Endothelial cell of umbilical vein (primary cell): ENCODE results near the gene FGR. TPM values are rescaled to one million over a fixed set of nuclear protein-coding genes. Genes with fewer than 3 reads are reported as not detected.
"Not testable (repeated sequence)": the region's sequence is repeated elsewhere in the genome, so short reads cannot be mapped to it uniquely, and the experiment has no call there.

ENCODE experiments used
- BruUV-seq: library from RNA; stranded (reverse); fragments of 400-500 nt; replicated peaks from 2 replicates; lab custom pipeline; 2021; lab: Mats Ljungman, UMichigan
- CTCF ChIA-PET: fragments of 300-600, 350-600 bp; sonication (Branson Sonifier 250); formaldehyde crosslinking; loops from one replicate; lab custom pipeline; 2021; ENCODE audit warnings: antibody characterized with exemption, inconsistent platforms; lab: Charles Lee
- POLR2A ChIA-PET: fragments of 300-600, 350-600 bp; sonication (Branson Sonifier 250); formaldehyde crosslinking; loops from one replicate; lab custom pipeline; 2021; ENCODE audit warnings: antibody characterized with exemption, inconsistent platforms; lab: Charles Lee
- DNase-seq: peaks from one replicate; pipeline ENCODE4 v3.0.0-alpha.2; 2011; ENCODE audit warnings: low read depth, low spot score
- FAIRE-seq: peaks from 2 replicates; lab custom pipeline; 2011; peaks lifted over from hg19 to GRCh38; lab: Jason Lieb, UNC
- H2AFZ ChIP-seq: 2 replicates; pipeline ENCODE4 v1.6.0; 2012; ENCODE audit warnings: low read depth, low read length, control low read depth, inconsistent platforms
- H3K27ac ChIP-seq: 2 replicates; pipeline ENCODE4 v1.5.1; 2011; ENCODE audit warnings: low read depth, mild to moderate bottlenecking, control low read depth, low read length, moderate library complexity; ENCODE audit not compliant: insufficient read depth
- H3K27me3 ChIP-seq, 2 experiments: 2 replicates each; pipeline versions ENCODE4 v1.6.0 to v1.6.1; 2011; ENCODE audit warnings: low read length in 2 of 2, mixed read lengths in 1 of 2; ENCODE audit not compliant: control insufficient read depth in 2 of 2, insufficient read depth in 2 of 2
- H3K36me3 ChIP-seq, 2 experiments: 2 replicates in 1 of 2; 3 replicates in 1 of 2; pipeline ENCODE4 v1.5.1; 2011; ENCODE audit warnings: low read length in 2 of 2, mild to moderate bottlenecking in 1 of 2, moderate library complexity in 1 of 2; ENCODE audit not compliant: control insufficient read depth in 2 of 2, insufficient read depth in 2 of 2; ENCODE audit errors: extremely low read depth in 1 of 2
- H3K4me1 ChIP-seq: 3 replicates; pipeline ENCODE4 v1.5.1; 2011; ENCODE audit warnings: mild to moderate bottlenecking, low read length; ENCODE audit not compliant: control insufficient read depth, insufficient read depth; ENCODE audit errors: extremely low read depth
- H3K4me2 ChIP-seq: 2 replicates; pipeline ENCODE4 v1.6.1; 2011; ENCODE audit warnings: low read length, control low read depth, mixed read lengths; ENCODE audit not compliant: insufficient read depth
- H3K4me3 ChIP-seq, 3 experiments: fragments of 200-600 bp in 1 of 3; sonication (generic), shearing (Covaris generic) in 1 of 3; replicated peaks in 1 of 3; 2 replicates each; pipeline ENCODE4 v1.5.1; 2011 to 2016; ENCODE audit warnings: control low read depth in 3 of 3, low read length in 3 of 3, mild to moderate bottlenecking in 2 of 3, inconsistent platforms in 1 of 3, low read depth in 1 of 3, moderate library complexity in 1 of 3; ENCODE audit not compliant: insufficient read depth in 1 of 3
- H3K79me2 ChIP-seq: 2 replicates; pipeline ENCODE4 v1.6.0; 2012; ENCODE audit warnings: low read length, inconsistent platforms; ENCODE audit not compliant: control insufficient read depth, insufficient read depth
- H3K9ac ChIP-seq: replicated peaks from 2 replicates; pipeline ENCODE3; 2011; ENCODE audit warnings: low read length, control low read depth; ENCODE audit not compliant: insufficient read depth; ENCODE audit errors: extremely low read depth
- H3K9me1 ChIP-seq: replicated peaks from 3 replicates; pipeline ENCODE4 v1.6.0; 2011; ENCODE audit warnings: mild to moderate bottlenecking, low read length; ENCODE audit not compliant: control insufficient read depth, insufficient read depth; ENCODE audit errors: extremely low read depth
- H3K9me3 ChIP-seq: replicated peaks from 2 replicates; pipeline ENCODE4 v1.5.1; 2012; ENCODE audit warnings: low read length, inconsistent platforms; ENCODE audit not compliant: control insufficient read depth, insufficient read depth
- H4K20me1 ChIP-seq: replicated peaks from 2 replicates; pipeline ENCODE3; 2011; ENCODE audit warnings: mild to moderate bottlenecking, low read length; ENCODE audit not compliant: control insufficient read depth, insufficient read depth; ENCODE audit errors: extremely low read depth
- EZH2 ChIP-seq: IDR thresholded peaks from 2 replicates; pipeline ENCODE4 v1.6.1; 2012; ENCODE audit warnings: borderline replicate concordance, low read depth, mild to moderate bottlenecking, moderate library complexity, low read length, inconsistent platforms; ENCODE audit not compliant: severe bottlenecking
- FOS ChIP-seq: IDR thresholded peaks from 2 replicates; pipeline ENCODE4 v1.6.1; 2011; ENCODE audit warnings: mild to moderate bottlenecking, low read length, moderate library complexity, borderline replicate concordance; ENCODE audit not compliant: insufficient read depth
- GATA2 ChIP-seq: IDR thresholded peaks from 2 replicates; pipeline ENCODE4 v1.7.0; 2011; ENCODE audit warnings: low read depth, mild to moderate bottlenecking, moderate library complexity, mixed read lengths, low read length; ENCODE audit not compliant: insufficient read length, insufficient read depth
- JUN ChIP-seq: IDR thresholded peaks from 2 replicates; pipeline ENCODE4 v1.6.1; 2011; ENCODE audit warnings: borderline replicate concordance, low read depth; ENCODE audit not compliant: insufficient read length, insufficient read depth
- MYC ChIP-seq: IDR thresholded peaks from one replicate; pipeline ENCODE4 v1.6.1; 2011; ENCODE audit warnings: mild to moderate bottlenecking, low read depth, low read length
- POLR2A ChIP-seq: IDR thresholded peaks from 2 replicates; pipeline ENCODE4 v1.6.1; 2012; ENCODE audit warnings: low read depth, mild to moderate bottlenecking, control low read depth, low read length
- POLR2AphosphoS5 ChIP-seq: IDR thresholded peaks from 2 replicates; pipeline ENCODE4 v1.6.1; 2012; ENCODE audit warnings: low read depth, mild to moderate bottlenecking, control low read depth, low read length, moderate library complexity; ENCODE audit not compliant: insufficient read depth
- dilution Hi-C: fragments of 300-500 bp; cut with MboI; formaldehyde crosslinking; loops from one replicate; pipeline ENCODE4 v1.15.0; 2019; ENCODE audit warnings: low sequenced_read_pairs; ENCODE audit not compliant: extremely low pct_ligation_motif_present
- intact Hi-C: fragments of 100-400 bp; cut with micrococcal nuclease; formaldehyde crosslinking; loops from one replicate; pipeline ENCODE4 v1.10.0; 2022
- polyA plus RNA-seq, 4 experiments: library from polyadenylated mRNA; depleted of rRNA in 3 of 4; stranded (reverse) in 3 of 4; unstranded in 1 of 4; fragments of >200 nt; gene quantifications; 2 replicates each; pipeline versions ENCODE4 v1.2.1 to v1.2.3, GENCODE V29; 2011 to 2012; ENCODE audit warnings: missing spikeins in 1 of 4
- total RNA-seq: library from RNA; stranded (reverse); gene quantifications from 2 replicates; pipeline ENCODE4 v1.2.3, GENCODE V29; 2021
- TF ChIP-seq, protein P1 (sequence below): IDR thresholded peaks from 2 replicates; pipeline ENCODE4 v1.6.1; 2011; ENCODE audit not compliant: insufficient read depth, insufficient read length
- TF ChIP-seq, protein P2 (sequence below), 2 donors: IDR thresholded peaks; 1 replicate in 1 of 2; 2 replicates in 1 of 2; pipeline ENCODE4 v1.5.1; 2011; ENCODE audit warnings: low read length in 2 of 2, mild to moderate bottlenecking in 2 of 2, moderate library complexity in 2 of 2, control low read depth in 1 of 2, inconsistent platforms in 1 of 2, low read depth in 1 of 2; ENCODE audit not compliant: insufficient read depth in 1 of 2; ENCODE audit errors: extremely low read depth in 1 of 2

Gene FGR
- total and polyA plus RNA-seq, 2 donors (not counting 3 experiments of a cell fraction or from before 2014, with no cell fraction given) = 0.18 TPM; not detected in 1

DNA sequence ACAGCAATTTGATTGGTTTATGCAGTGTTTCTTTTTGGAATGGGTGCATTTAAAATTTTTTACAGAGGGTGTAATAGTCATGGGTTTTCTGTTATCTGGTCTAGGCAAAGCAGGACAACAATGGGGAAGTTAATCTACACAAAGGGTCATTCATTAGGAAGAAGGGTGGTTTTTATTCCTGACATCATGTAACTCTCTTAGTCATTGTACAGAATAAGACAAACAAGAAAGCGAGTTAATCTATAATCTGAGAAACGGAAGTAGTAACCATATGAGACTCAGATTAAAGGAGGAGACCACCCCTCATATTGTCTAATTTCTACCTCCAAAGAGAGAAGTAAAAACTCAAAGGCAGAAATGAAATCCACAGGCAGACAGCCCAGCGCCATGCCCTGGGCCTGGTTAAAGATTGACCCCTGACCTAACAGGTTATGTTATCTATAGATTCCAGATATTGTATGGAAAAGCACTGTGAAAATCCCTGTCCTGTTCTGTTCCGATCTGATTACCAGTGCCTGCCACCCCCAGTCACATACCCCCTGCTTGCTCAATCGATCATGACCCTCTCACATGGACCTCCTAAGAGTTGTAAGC, 47.5 kb upstream of the FGR start:
- no TSS peak for BruUV-seq
- Histone ChIP-seq H3K9me3 (no peaks in the 10 kb centered on the region), H3K4me1 (no peaks in the 10 kb centered on the region), H3K4me3 (no peak overlapping the region), H3K79me2 (no peaks in the 10 kb centered on the region), H3K27ac (no peak overlapping the region), H3K27me3 (peaks cover 4% of the 10 kb centered on the region in 2 experiments), H3K36me3 (no peaks in the 10 kb centered on the region), H2AFZ (no peak overlapping the region), H3K4me2 (no peak overlapping the region), H3K9ac (no peak overlapping the region), H4K20me1 (no peaks in the 10 kb centered on the region), H3K9me1 (no peaks in the 10 kb centered on the region)
- intact Hi-C loops (no loop called here), dilution Hi-C loops (no loop called here)
- FAIRE-seq = no peak
- CTCF ChIA-PET = no interaction called here
- DNase-seq = no peak
- POLR2A ChIA-PET = no interaction called here
- TF ChIP-seq POLR2AphosphoS5 = no peak
- TF ChIP-seq, protein P1, sequence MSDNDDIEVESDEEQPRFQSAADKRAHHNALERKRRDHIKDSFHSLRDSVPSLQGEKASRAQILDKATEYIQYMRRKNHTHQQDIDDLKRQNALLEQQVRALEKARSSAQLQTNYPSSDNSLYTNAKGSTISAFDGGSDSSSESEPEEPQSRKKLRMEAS = no peak
- no peak for TF ChIP-seq MYC
- no peak for TF ChIP-seq EZH2
- TF ChIP-seq FOS = no peak
- no peak for TF ChIP-seq POLR2A
- no peak for TF ChIP-seq GATA2
- no peak for TF ChIP-seq JUN
- TF ChIP-seq, protein P2, sequence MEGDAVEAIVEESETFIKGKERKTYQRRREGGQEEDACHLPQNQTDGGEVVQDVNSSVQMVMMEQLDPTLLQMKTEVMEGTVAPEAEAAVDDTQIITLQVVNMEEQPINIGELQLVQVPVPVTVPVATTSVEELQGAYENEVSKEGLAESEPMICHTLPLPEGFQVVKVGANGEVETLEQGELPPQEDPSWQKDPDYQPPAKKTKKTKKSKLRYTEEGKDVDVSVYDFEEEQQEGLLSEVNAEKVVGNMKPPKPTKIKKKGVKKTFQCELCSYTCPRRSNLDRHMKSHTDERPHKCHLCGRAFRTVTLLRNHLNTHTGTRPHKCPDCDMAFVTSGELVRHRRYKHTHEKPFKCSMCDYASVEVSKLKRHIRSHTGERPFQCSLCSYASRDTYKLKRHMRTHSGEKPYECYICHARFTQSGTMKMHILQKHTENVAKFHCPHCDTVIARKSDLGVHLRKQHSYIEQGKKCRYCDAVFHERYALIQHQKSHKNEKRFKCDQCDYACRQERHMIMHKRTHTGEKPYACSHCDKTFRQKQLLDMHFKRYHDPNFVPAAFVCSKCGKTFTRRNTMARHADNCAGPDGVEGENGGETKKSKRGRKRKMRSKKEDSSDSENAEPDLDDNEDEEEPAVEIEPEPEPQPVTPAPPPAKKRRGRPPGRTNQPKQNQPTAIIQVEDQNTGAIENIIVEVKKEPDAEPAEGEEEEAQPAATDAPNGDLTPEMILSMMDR (IDR thresholded peaks at IDR 0.05; ENCODE audit: extremely low read depth in 1 of 2, insufficient read depth in 1 of 2, low read depth in 1 of 2, low read length in 2 of 2) = no peak

DNA sequence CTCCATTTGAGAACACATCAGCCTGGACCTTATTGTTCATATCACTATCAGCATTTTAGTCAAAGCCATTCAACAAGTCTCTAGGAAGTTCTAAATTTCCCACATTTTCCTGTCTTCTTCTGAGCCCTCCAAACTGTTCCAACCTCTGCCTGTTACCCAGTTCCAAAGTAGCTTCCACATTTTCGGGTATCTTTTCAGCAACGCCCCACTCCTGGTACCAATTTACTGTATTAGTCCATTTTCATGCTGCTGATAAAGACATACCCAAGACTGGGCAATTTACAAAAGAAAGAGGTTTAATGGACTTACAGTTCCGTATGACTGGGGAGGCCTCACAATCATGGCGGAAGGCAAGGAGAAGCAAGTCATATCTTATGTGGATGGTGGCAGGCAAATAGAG, 46.6 kb upstream of the FGR start:
- BruUV-seq, FAIRE-seq, CTCF ChIA-PET: not testable (repeated sequence)

More for the DNA sequence above, 46.6 kb upstream of the FGR start:
- H3K27me3 ChIP-seq, H3K36me3 ChIP-seq, H3K79me2 ChIP-seq, H3K9ac ChIP-seq, H3K4me3 ChIP-seq, H2AFZ ChIP-seq, H3K9me1 ChIP-seq, H3K4me1 ChIP-seq, intact Hi-C loops, H3K27ac ChIP-seq, H4K20me1 ChIP-seq, POLR2A ChIA-PET, H3K4me2 ChIP-seq, DNase-seq, H3K9me3 ChIP-seq, dilution Hi-C loops: not testable (repeated sequence)
